ENCODE measurements around the gene OR13C5.
"Not testable (repeated sequence)": the region's sequence is repeated elsewhere in the genome, so short reads cannot be mapped to it uniquely, and the experiment has no call there.

OR13C5 gene

GRCh38 chr9:104599313-104599712 is at the start of gene OR13C5:
Gene OR13C5 (minus strand): TSS chr9:104599413. CDS start chr9:104599413, 0 bp downstream.
- not testable (repeated sequence) for DNase-seq

DNA sequence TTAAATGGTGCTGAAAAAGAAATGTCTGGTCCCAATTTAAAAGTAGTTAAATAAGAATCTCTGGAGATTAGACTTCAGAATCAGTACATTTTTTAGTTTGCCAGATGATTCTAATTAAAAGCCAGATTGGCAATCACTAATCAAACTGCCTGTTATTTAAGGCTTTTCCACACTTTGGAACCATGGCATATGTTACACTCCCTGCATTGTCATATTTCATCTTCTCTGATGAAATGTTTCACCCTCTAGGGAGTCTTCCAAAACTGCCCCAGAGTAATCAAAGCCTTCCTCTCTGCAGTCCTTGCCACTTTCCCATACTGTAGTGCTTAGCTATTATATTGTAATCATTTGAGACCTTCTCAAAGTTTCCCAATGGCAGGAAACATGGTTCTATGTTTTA is 36.2 kb upstream of the OR13C5 start:
- no peak for DNase-seq

DNA sequence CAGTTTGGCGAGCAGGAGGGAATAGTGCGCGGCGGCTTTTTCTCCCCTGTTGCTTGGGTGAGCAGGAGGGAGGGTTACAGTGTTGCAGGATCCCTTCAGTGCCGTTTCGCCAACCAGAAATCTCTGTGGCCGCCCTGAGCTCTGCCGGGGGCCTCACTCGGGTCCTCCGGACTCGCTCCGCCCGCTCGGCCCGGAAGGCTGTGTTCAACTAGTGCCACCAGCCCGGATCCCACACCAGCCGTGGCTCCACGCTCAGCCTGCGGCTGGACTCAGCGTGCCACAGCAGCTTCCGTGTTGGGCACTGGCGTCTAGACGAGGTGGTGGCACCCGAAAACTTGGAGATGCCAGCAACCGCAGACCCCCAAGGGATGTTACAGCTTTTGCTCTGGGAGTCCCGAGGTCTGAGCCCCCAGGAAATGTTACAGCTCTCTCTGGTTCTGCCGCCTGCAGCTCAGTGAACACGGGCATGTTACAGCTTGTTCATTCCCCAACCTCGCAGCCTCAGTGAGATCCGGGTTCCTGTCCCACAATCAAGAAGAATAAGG is 34.8 kb upstream of the OR13C5 start:
- DNase-seq, result no peak

DNA sequence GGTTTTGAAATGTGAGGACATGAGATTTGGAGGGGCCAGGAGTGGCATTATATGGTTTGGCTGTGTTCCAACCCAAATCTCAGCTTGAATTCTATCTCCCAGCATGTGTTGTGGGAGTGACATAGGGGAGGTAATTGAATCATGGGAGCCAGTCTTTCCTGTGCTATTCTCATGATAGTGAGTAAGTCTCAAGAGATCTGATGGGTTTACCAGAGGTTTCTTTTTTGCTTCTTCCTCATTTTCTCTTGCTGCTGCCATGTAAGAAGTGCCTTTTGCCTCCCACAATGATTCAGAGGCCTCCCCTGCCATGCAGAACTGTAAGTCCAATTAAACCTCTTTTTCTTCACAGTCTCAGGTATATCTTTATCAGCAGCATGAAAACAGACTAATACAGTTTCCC is 26.8 kb upstream of the OR13C5 start:
- not testable (repeated sequence) for DNase-seq

DNA sequence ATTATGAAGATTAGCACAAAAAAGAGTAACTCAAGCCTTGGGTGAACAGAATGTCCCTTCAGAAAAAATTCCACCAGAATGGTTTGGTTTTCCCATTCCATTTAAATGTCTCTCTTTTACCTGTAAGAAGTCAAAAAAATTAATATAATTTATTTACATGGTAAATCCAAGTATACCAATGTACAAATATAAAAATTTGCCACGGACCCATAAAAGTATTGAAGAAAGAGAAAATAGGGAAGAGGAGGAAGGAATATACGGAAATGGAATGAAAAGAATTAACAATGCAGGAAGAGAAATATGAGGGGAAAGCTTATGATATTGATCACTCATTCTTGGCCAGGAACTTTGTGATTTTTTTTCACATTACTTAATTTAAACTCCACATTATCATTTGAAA is 18.9 kb upstream of the OR13C5 start, which contains the start of gene OR13C9:
TSS of gene OR13C9 (minus strand) at position 101 of the 400 bp plus-strand sequence. CDS start at position 101, 0 bp downstream.
- no peak for DNase-seq

DNA sequence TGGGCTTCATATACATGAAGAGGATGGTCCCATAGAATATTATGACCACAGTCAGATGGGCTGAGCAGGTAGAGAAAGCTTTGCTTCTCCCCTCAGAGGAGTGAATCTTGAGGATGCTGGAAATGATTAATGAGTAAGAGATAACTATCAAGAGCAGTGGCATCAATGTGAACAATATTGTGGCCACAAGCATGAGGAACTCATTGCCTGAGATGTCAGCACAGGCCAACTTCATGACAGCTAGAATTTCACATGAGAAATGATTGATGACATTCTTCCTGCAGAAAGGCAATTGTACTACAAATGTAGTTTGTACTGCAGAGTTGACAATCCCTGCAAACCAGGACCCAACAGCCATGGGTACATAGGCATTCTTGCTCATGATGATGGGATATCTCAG is 18.2 kb upstream of the OR13C5 start:
- DNase-seq, result no peak

DNA sequence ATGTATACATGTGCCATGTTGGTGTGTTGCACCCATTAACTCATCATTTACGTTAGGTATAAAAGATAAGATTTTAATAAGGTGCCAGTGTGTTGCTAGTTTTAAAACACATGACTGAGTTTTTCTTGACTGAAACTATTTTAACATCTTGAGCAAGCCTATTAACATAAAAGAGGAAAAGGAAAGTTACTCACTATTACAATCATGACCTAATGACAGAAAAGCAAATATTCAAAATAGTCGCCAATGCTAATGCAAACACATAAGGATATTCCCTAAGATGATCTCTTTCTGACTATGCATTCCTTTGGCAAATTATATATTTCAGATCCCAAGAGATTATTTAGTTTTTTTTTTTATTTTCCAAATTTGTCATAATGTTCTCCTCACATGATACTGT is 12.0 kb upstream of the OR13C5 start:
- DNase-seq, result no peak

GRCh38 chr9:104608336-104608735 is 9.1 kb upstream of the OR13C5 start:
- DNase-seq, result no peak

GRCh38 chr9:104606152-104606551 is 6.9 kb upstream of the OR13C5 start:
- DNase-seq, result no peak

DNA sequence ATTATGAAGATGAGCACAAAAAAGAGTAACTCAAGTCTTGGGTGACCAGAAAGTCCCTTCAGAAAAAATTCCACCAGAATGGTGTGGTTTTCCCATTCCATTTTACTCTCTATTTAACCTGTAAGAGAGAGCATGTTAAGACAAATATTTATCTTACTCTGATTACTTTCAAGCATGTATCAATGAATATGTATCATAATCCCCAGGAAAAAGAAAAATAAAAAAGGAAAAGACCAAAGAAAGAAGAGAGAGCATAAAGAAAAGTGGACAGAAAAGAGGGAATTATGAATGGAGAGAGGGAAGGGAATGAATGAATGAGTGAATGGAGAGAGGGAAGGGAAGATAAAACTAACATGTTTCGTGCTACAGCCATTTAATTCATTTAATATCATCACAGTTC is 6.3 kb upstream of the OR13C5 start, which contains the start of gene OR13C2:
TSS of gene OR13C2 (minus strand) at position 101 of the 400 bp plus-strand sequence. CDS start at position 101, 0 bp downstream.
- DNase-seq, result not testable (repeated sequence)

- DNase-seq, result no peak
These were observed 5.6 kb upstream of the OR13C5 start for GRCh38 chr9:104604801-104605200.

DNA sequence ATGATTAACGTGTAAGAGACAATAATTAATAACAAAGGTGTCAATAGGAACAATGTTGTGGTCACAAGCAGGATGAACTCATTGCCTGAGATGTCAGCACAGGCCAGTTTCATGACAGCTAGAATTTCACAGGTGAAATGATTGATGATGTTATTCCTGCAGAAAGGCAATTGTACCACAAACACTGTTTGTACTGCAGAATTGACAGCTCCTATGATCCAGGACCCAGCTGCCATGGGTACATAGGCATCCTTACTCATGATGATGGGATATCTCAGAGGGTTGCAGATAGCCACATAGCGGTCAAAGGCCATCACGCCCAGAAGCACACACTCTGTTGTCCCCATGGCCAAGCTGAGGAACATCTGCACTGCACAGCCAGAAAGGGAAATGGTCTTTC is 464 bp downstream of the OR13C5 start:
- not testable (repeated sequence) for DNase-seq

DNA sequence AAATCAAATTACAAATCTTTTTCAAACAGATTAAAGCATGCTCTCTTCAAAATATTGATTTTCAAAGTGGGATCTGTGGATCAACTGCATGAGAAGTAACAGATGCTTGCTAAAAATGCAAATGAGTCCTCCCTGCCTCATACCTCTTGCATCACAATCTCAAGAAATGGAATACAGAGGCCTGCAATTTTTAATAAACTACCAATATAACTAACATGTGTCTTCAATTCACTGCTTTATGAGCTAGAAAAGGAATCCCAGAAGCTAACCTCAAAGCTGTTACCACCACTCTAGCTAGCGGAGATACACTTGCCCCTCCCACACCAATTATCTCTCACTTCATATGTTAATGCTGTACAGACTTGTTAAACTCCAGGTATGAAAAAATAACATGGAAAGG is 9.6 kb downstream of the OR13C5 start:
- no peak for DNase-seq

GRCh38 chr9:104586496-104587180 is 12.6 kb downstream of the OR13C5 start:
- no peak for DNase-seq

DNA sequence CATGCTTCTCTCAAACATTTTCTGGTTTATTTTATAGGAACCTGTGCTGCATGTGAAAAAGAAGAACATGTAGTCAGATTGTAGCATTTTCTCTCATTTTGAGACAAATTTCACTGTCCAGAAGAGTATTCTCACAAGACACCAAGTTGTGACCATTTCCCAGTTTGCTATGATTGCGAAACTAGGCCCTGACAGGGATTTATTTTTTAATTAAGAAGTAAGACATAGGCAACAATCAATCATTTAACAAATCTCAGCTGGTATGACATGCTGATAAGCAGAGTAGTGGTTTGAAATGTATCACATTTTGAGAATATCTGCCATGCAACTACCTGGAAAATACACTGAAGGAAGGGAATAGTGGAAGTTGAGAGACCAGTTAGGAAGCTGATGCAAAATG is 18.7 kb downstream of the OR13C5 start:
- DNase-seq, result no peak

DNA sequence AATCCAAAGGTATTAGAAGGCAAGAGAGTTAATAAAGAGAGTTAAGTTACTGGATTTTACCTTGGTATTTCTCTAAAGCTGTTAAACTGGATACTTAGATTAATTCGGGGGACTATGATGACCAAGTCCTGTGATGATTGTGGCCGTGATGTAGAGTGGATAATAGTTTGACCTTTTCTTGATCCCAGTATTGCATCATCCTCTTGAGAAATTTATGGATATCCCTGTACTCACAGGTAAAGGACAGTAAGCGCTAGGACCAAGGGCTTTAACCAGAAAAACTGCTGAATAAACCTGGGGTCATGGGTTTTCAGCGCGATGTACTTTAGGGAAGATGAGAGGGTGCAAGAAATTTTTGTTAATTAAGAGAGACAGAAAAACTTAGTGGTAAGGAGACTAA is 21.9 kb downstream of the OR13C5 start:
- DNase-seq, result no peak

DNA sequence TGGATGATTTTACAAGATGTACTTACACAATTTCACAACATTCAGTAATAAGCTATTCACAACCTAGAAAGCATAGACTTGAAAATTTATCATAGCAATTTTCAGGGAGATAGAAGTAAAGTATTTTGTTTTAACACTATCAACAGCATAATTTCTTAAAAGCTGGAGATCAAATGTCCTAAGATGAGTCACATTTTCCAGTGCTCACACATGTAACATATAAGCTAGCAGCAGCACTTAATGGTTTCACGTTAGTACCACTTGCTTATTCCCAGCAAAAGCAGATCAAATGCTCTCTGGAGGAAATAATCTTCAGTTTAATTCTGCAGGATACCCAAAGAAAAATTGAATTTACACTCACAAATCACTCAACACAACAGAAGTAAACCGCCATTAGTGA is 23.8 kb downstream of the OR13C5 start:
- no peak for DNase-seq

- DNase-seq, result no peak
These were observed 26.6 kb downstream of the OR13C5 start for GRCh38 chr9:104572612-104573011.

- DNase-seq, result no peak
These were observed 30.3 kb downstream of the OR13C5 start, which contains the start of gene OR13C8 for GRCh38 chr9:104568868-104569267. Gene OR13C8 (plus strand): TSS chr9:104569168. CDS start chr9:104569168, 0 bp downstream.

DNA sequence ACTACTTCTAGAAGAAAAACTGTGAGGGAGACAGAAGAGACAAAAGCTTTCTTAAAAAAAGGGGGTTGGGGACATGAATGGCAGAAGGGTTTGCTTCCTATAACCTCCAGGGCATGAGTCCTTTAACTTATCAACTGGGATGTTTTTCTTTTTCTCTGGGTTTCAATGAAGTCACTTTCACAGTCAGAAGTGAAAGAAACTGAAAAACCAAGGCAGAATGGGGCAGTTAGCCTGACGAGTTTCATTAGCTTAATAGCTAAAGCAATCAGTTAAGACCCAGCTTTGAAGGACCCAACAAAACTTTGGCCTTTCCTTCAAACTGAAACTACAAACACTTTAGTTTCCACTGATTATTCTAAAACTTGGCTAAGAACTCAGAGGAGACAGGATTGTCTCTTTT is 34.9 kb downstream of the OR13C5 start:
- DNase-seq, result no peak

DNA sequence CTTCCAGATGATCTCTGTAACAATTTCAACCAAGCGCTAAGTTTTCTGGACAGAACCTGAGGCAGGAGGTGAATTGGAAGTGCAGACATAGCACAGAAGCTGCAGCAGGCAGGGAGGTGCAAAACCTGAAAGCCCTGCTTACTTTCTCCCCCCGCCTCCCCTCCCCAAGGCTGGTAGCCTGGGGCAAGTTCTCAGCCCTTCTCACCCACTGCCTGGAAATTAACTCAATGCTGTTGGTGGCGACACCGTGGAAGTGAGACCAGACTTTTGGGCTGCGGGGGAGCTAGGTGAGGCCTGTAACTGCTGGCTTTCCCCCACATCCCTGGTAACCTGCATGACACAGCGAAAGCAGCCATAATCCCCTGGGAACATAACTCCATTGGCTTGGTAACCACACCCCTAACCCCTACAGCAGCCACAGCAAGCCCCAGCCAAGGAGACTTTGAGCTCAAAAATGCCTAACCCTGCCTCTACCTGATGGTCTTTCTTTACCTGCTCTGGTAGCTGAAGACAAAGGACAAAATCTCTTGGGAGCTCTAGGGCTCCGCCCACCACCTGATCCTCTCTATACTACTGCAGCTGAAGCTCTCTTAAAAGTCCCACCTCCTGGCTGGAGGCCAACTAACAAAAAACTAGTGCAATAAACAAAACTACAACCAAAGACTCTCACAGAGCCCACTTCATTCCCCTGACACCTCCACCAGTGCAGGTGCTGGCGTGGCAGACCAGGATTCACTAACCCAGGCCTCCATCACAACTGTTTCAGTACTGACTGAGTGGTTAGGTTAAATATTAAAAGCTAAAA is 42.2 kb downstream of the OR13C5 start:
- no peak for DNase-seq

DNA sequence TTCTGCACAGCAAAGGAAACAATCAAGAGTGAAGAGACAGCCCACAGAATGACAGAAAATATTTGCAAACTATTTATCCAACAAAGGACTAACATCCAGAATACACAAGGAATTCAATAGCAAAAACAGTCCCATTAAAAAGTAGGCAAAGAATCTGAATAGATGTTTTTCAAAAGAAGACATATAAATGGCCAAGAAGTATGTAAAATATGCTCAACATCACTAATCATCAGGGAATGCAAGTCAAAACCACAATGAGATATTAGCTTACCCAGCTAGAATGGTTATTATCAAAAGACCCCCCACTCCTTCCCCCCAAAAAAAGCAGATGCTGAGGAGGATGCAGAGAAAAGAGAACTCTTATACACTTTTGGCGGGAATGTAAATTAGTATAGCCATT is 43.7 kb downstream of the OR13C5 start:
- DNase-seq, result no peak

GRCh38 chr9:104553261-104553660 is 46.0 kb downstream of the OR13C5 start:
- DNase-seq, result no peak
